Endothelial cell of coronary artery (primary cell): ENCODE data around the gene ITGAX. TPM values are rescaled to one million over a fixed set of nuclear protein-coding genes. Genes with fewer than 3 reads are reported as not detected.

Source experiments
- total RNA-seq: library from RNA; depleted of rRNA; stranded (reverse); fragments of >200 nt; gene quantifications from 2 replicates; pipeline ENCODE4 v1.2.3, GENCODE V29; 2014

The ITGAX gene
- 0.38 and 0.81 TPM in 2 replicates for total RNA-seq

GRCh38 chr16:31354394-31355291 is at the start of gene ITGAX:
ITGAX (plus strand) TSS chr16:31355176; CDS start chr16:31355255, 79 bp downstream.

GRCh38 chr16:31393056-31393455 is 38.1 kb downstream of the ITGAX start, which contains the start of gene ITGAD:
ITGAD (plus strand) TSS chr16:31393335; CDS start chr16:31393361, 26 bp downstream.

GRCh38 chr16:31428279-31428597 is 73.3 kb downstream of the ITGAX start, which contains the start of gene COX6A2:
COX6A2 (minus strand) TSS chr16:31428360; CDS start chr16:31428325, 35 bp downstream.

Other genes with a start within 250 kb of the ITGAX start
- 15.0 and 18.7 TPM in 2 replicates for gene BCKDK, start 246.8 kb upstream of the ITGAX start, total RNA-seq
- gene KAT8, start 237.5 kb upstream of the ITGAX start, total RNA-seq, result 32.3 and 36.2 TPM in 2 replicates
- gene PRSS8, start 219.4 kb upstream of the ITGAX start, total RNA-seq, result not detected in 2 replicates
- 0.09 and 0.27 TPM in 2 replicates for gene PRSS36, start 205.1 kb upstream of the ITGAX start, total RNA-seq
- gene FUS, start 175.0 kb upstream of the ITGAX start, total RNA-seq, result 39.0 and 44.7 TPM in 2 replicates
- 43.1 and 63.2 TPM in 2 replicates for gene PYCARD, start 152.4 kb upstream of the ITGAX start, total RNA-seq
- not detected in 2 replicates for gene TRIM72, start 141.1 kb upstream of the ITGAX start, total RNA-seq
- gene PYDC1, start 138.0 kb upstream of the ITGAX start, total RNA-seq, result not detected in 2 replicates
- gene ITGAM, start 95.2 kb upstream of the ITGAX start, total RNA-seq, result under 0.01 TPM in 1 of 2 replicates, not detected in the other
- not detected in 2 replicates for gene ITGAD, start 38.2 kb downstream of the ITGAX start, total RNA-seq
- gene COX6A2, start 73.2 kb downstream of the ITGAX start, total RNA-seq, result not detected in 2 replicates
- gene ZNF843, start 87.6 kb downstream of the ITGAX start, total RNA-seq, result 0.09 TPM in 2 replicates
- gene ARMC5, start 104.3 kb downstream of the ITGAX start, total RNA-seq, result 13.6 and 14.2 TPM in 2 replicates
- 23.8 and 41.5 TPM in 2 replicates for gene TGFB1I1, start 117.0 kb downstream of the ITGAX start, total RNA-seq
- under 0.01 TPM in 1 of 2 replicates, not detected in the other for gene SLC5A2, start 127.9 kb downstream of the ITGAX start, total RNA-seq
- gene RUSF1, start 153.2 kb downstream of the ITGAX start, total RNA-seq, result 19.6 and 37.0 TPM in 2 replicates
- gene AHSP, start 172.7 kb downstream of the ITGAX start, total RNA-seq, result not detected in 2 replicates